GM19468 (cell line): ENCODE data around the gene PBX3.
"Not testable (repeated sequence)": the region's sequence is repeated elsewhere in the genome, so short reads cannot be mapped to it uniquely, and the experiment has no call there.

ENCODE experiments used
- ATAC-seq: cut with Tn5 transposase; IDR thresholded peaks from one replicate; pipeline ENCODE4 v1.9.1; 2021; ENCODE audit warnings: mild to moderate bottlenecking, moderate library complexity, moderate number of reproducible peaks; ENCODE audit not compliant: unreplicated experiment; ENCODE audit errors: extremely low read depth

PBX3 gene

DNA sequence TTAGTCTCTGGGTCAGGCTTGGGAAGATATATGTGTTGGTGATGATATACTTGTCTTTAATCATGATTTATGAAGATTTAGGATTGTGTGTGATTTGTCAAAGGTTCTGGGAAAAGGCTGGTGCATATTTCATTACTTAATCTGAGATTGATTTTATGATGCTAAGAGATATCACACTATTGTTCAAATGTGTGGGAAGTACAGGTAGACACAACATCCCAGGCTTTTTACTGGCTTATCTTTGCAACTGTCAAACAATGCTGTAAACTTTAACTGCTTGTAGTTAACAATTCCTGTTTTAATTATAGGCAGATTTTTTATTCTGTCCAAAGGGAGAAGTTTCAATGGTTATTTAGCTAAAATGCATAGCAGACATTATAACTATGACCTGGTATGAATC lies 23.9 kb downstream of the PBX3 start:
- ATAC-seq, result no peak

DNA sequence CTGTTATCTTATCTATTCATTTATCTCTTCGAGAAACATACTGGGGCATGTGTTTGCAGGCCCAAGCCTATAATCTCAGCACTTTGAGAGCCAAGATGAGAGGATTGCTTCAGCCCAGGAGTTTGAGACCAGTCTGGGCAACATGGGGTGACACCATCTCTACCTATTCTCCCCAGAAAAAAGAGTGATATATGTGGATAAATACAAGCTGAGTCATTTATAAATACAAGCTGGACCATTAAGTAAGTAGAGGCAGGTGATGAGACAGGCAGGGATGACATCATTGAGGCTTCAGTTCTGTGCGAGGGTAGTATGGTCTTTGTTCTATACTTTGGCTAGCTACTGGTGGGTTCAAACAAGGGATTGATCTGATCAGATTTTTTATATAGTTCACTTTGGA lies 25.6 kb downstream of the PBX3 start:
- ATAC-seq, result no peak

DNA sequence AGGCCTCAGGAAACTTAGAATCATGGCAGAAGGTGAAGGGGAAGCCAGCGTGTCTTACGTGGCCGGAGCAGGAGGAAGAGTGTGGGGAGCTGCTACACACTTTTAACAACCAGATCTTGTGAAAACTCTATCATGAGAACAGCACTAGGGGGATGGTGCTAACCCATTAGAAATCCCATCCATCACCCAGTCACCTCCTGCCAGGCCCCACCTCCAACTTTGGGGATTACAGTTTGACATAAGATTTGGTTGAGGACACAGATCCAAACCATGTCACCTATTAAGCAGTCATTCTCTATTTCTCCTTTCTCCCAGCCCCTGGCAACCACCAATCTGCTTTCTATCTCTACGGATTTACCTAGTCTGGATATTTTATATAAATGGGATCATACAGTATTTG lies 26.9 kb downstream of the PBX3 start:
- no peak for ATAC-seq

DNA sequence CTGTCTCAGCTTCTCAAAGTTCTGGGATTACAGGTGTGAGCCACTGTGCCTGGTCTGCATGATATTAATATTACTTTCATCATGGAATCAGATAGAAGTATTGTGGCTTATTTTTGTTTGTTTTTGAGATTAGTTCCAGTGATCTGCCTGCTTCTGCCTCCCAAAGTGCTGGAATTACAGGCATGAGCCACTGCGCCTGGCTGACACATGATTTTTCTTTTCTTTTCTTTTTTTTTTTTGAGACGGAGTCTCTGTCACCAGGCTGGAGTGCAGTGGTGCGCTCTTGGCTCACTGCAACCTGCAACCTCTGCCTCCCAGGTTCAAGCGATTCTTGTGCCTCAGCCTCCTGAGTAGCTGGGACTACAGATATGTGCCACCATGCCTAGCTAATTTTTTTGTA lies 29.6 kb downstream of the PBX3 start:
- not testable (repeated sequence) for ATAC-seq

DNA sequence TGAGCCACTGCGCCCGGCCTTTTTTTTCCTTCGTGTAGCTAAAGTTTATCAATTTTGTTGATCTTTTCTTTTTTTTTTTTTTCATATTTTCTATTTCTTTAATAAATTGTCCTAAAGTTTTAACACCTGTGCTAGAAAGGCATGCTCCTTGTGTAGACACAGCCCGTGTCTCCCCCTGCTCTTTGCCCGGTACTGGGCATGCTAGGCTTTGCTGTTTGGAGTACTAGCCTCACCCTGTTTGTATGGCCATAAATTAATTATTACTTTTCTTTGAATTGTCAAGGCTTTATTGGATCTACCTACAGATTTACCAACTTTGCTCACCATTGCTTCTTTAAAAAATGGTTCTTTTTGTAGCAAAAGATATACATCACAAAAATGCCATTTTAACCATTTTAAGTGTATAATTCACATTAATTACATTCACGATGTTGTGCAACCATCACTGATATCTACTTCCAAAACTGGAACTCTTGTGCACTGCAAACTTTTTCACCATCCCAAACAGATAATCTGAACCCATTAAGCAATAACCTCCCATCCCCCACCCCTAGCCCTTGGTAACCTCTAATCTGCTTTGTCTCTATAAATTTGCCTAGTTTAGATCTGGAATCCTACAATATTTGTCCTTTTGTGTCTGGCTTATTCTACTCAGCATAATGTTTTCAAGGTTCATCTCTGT lies 31.5 kb downstream of the PBX3 start:
- ATAC-seq, result not testable (repeated sequence)

DNA sequence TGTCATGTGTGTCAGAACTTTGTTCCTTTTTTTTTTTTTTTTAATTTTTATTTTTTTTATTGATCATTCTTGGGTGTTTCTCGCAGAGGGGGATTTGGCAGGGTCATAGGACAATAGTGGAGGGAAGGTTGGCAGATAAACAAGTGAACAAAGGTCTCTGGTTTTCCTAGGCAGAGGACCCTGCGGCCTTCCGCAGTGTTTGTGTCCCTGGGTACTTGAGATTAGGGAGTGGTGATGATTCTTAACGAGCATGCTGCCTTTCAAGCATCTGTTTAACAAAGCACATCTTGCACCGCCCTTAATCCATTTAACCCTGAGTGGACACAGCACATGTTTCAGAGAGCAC lies 32.0 kb downstream of the PBX3 start:
- ATAC-seq, result not testable (repeated sequence)

DNA sequence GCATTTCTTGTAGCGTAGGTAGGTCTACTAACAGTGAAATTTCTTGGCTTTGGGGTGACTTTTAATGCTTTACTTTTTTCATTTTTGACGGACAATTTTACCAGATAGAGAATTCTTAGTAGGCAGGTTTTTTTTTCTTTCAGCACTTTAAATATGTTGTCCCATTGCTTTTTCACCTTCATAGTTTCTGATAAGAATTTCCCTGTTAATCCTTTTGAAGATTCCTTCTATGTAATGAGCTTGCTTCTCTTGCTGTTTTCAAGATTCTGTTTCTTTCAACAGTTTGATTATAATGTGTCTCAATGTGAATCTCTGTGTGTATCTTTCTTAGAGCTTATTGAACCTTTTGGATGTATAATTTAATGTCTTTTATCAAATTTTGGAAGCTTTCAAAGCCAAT lies 35.5 kb downstream of the PBX3 start:
- ATAC-seq, result no peak

DNA sequence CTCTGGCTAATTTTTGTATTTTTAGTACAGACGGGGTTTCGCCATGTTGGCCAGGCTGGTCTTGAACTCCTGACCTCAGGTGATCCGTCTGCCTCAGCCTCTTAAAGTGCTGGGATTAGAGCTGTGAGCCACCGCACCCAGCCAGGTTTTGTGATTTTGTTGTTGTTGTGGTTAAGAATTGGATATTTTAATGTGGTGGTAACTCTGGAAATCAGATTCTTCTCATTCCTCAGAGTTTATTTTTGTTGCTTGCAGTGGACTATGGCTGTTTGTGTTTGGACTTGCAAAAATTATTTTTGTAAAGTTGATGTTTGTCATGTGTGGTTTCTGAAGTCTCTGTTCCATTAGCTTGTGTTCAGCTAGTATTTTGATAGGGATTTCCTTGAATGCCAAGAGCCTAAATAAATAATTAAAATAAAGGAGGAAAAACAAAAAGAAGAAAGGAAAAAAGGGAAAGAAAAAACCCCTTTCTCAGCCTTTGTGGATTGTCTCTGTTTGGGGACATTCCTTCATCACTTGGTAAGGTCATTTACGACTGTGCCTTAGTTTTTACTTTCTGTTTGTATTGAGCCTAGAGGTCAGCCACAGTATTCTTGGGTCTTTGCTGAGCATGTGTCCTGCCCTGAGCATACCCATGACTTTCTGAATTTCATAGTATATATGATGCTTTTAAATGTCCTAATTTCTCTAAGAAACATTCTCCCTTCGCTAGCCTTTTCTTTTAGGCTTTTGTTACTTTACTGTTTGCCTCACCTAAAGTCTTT lies 37.3 kb downstream of the PBX3 start:
- no peak for ATAC-seq

DNA sequence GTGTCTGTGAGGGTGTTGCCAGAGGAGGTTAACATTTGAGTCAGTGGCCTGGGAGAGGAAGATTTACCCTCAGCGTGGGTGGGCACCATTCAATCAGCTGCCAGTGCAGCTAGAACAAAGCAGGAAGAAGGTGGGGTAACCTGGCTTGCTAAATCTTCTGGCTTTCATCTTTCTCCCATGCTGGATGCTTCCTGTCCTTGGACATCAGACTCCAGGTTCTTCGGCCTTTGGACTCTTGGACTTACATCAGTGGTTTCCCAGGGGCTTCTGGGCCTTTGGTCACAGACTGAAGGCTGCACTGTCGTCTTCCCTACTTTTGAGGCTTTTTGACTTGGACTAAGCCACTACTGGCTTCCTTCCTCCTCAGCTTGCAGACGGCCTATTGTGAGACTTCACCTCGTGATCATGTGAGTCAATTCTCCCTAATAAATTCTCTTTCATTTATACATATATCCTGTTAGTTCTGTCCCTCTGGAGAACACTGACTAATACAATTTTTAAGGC lies 38.1 kb downstream of the PBX3 start:
- no peak for ATAC-seq

DNA sequence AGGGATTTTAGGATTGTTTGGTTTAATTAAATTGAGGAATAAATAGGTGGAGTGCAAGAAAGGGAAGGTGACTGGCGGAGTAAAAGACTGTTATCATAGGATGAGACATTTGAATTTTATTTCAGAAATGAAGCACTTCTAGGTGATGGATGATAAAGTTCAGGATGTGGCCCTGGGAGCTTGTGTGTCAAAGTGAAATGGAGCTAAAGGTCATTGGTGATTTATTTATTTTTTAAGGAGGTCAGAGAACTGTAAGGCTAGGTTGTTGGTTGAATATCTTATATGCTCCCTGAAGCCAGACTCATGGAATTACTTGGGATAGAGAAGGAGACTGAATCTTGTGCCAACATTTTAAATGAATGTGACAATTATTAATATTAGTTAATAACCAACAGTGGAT lies 40.5 kb downstream of the PBX3 start:
- no peak for ATAC-seq

DNA sequence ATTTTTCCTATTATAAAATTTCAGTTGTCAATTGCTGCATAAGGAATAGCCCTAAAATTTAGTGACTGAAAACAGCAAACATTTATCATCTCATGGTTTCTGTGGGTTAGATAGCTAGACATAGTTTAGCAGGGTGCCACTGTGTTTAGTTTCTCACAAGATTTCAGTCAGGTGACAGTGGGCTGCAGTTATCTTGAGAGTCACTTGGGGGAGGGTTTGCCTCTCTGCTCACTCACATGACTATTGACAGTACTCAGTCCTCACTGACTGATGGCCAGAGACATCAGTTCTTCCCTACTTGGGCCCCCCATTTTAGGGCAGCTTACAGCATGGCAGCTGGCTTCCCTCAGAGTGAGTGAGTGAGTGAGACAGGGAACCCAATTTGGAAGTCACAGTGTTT lies 42.0 kb downstream of the PBX3 start:
- no peak for ATAC-seq

DNA sequence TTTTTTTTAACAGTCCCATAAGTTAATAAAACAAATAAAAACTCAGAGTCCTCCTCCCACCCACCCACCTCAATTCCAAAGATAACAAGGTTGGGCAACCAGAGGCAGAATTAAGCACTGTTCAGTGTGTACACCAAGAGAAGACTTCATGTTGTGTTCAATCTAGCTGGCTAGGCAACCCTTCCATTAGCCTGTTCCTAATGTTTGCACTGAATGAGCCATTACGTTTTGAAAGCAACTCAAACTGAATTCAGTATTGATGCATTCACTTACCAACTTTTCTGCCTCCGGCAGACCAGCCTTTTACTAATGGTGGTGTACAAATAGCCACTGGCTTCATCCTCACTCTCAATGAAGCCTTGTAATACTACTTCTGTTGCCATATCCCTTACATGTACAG lies 47.5 kb downstream of the PBX3 start:
- ATAC-seq, result no peak

DNA sequence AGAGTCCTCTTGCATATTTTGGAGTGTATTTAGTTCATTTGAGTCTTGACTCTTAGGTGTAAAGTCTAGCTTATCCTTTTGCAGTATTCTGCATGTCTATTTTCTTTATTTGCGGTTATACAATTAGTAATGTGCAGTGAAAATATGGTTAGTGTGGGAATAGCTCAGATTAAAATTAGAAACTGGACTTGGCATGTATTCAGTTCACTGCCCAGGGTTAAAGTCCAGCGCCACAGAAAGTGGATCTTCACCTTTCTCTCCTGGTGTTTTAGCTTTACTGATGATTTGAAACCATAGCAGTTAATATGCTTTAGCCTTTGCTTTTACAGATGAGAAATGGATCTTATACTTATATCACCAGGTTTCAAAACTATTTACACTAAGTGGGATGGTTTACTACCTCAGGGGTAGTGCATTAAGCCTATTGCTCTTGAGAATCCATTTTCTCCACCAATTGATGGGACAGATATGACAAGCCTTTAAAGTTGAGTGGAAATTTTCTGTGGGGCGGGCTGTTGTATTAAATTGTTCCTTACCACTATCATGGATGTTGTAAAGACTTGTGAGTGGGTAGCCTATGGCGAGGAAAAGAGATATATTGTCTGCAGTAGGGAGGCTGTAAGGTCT lies 48.9 kb downstream of the PBX3 start:
- ATAC-seq, result no peak

DNA sequence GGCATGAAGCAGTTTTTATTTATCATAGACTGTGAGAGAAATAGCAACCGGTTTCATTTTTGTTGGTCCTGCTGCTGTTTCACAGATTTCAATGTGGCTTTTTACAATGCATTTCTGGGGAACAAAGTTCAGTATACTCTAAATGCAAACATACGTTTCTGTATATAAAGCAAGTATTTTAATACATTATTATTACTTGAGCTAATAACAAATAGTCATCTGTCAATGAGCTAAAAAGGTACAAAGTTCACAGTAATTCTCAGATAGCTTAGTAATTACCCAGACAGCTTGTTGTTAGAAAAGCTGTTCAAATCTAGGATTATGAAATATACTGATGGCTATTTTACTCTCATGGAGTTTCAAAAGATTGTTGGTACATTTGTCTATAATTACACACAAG lies 50.8 kb downstream of the PBX3 start:
- no peak for ATAC-seq

DNA sequence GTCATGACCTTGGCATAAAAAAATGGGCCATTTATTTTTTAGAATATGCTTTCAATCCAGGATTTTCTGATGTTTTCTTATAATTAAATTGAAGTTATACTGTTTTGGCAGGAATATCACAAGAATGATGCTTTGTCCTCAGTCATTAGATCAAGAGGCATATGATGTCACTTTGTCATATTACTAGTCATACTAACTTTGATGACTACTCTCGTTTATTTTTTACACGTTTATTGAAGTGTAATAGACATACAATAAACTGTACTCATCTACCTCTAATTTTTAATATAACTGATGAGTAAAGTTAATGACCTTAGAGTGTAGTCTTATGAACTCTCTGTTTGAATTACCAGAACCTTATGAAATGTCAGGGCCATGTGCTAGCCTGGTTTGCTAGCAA lies 56.4 kb downstream of the PBX3 start:
- no peak for ATAC-seq

DNA sequence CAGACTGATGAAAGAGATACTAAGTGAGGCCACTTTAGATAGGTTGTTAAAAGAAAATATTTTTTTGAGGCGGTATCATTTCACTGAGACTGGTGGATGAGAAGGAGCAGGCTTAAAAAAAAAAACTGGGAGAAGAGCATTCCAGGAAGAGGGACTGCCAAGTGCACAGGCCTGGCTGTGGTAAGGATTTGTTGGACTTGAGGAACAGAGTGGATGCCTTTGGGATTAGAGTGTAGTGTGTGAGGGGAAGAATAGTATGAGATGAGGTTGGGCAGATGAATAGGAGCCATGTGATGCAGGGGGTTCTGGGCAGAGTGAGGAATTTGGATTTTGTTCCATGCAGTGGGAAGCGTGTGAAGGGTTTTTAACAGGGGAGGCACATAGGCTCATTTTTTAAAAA lies 57.9 kb downstream of the PBX3 start:
- ATAC-seq, result no peak

DNA sequence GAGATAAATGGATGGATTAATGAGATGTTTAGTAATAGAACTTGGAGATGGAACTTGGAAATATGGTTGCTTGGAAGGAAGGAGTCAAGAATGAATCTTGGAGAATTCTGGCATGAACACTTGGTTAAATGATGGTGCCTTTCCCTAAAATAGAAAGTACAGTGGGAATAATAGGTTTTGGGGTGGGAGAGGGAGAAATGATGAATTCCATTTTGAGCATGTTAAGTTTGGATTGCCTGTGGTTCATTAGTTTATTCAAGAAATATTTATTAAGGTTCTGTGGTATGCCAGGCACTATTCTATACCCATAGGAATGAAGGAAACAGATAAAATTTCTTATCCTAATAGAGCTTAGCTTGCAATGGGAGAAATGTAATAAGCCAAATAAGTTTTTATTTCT lies 58.4 kb downstream of the PBX3 start:
- no peak for ATAC-seq

DNA sequence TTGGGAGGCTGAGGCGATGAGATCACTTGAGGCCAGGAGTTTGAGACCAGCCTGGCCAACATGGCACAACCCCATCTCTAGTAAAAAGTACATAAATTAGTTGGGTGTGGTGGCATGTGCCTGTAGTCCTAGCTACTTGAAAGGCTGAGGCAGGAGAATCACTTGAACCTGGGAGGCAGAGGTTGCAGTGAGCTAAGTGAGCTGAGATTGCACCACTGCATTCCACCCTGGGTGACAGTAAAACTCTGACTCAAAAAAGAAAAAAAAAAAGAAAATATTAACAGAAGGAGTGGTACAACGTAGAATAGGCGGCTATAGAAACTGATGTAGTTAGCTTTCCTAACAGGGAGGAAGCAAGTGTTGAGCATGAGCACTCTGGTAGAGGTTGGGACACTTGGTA lies 59.9 kb downstream of the PBX3 start:
- ATAC-seq, result no peak

DNA sequence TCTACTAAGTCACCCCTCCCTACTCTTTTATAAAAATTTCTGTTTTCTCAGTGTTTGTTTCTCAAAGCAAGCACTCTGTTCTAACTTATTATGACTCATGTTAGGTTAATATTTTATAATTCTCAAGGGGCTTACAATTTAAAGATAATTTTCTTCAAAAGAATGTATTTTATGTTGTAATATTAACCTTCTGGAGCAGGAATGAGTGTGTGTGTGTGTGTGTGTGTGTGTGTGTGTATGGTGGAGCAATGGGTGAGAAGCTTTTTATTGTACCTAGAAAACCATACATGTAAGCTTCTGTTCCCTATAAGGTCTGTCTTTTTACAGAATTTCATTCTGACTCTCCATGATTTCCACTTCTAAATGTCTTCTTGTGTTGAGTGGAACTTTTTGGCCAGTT lies 63.0 kb downstream of the PBX3 start:
- no peak for ATAC-seq

DNA sequence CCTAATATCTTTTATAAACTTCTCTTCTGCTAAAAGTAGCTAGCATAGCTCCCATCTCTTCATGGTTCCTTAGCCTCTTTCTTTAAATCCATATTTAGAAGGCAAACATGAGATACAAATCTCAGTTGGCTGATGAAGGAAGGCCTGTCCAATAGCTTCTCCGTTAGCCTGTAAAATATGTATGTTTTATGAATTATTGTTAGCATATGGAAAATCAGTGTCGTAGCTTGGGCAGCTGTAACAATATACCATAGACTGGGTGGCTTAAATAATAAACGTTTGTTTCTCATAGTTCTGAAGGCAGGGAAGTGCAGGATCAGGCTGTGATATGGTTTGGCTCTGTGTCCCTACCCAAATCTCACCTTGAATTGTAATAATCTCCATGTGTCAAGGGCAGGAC lies 63.8 kb downstream of the PBX3 start:
- ATAC-seq, result no peak

DNA sequence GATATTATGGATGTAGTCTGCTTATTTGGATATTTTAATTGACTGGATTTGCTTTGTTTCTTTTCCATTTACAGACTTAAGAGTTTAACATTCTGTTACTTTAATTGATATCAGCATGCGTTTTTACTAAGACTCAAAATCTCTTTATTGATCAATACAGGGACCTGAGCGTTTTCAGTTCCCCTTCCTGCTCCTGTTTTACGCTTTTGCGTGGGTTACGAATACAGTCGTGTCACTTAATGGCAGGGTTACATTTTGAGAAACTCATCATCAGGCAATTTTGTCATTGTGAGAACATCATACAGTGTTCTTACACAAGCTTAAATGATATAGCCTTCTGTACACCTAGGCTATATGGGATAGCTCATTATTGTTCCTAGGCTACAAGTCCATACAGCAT lies 65.2 kb downstream of the PBX3 start:
- no peak for ATAC-seq

DNA sequence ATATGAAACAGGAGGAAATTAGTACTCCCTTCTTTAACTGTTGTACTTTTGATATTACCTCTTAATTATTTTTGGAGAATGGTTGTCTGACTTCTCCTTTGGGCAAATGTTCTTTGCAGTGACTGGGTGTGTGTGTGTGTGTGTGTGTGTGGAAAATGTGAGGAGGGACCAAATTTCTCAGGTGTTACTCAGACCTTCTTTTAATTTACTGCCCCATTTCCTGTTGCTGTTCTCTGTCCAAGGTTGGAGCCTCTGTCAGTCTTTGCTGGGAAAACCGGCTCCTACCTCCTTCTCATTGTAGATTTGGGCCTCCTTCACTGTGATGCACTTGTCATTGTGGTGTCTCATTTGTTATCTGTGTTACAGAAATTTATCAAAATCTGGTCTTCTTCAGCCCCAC lies 68.4 kb downstream of the PBX3 start:
- no peak for ATAC-seq
